ENCODE results near the gene TOMM40.
"Not testable (repeated sequence)": the region's sequence is repeated elsewhere in the genome, so short reads cannot be mapped to it uniquely, and the experiment has no call there.

The TOMM40 gene

GRCh38 chr19:44897835-44898234 lies 6.8 kb downstream of the TOMM40 start:
- DNase-seq (ENCODE audit: low read depth): no peak

DNA sequence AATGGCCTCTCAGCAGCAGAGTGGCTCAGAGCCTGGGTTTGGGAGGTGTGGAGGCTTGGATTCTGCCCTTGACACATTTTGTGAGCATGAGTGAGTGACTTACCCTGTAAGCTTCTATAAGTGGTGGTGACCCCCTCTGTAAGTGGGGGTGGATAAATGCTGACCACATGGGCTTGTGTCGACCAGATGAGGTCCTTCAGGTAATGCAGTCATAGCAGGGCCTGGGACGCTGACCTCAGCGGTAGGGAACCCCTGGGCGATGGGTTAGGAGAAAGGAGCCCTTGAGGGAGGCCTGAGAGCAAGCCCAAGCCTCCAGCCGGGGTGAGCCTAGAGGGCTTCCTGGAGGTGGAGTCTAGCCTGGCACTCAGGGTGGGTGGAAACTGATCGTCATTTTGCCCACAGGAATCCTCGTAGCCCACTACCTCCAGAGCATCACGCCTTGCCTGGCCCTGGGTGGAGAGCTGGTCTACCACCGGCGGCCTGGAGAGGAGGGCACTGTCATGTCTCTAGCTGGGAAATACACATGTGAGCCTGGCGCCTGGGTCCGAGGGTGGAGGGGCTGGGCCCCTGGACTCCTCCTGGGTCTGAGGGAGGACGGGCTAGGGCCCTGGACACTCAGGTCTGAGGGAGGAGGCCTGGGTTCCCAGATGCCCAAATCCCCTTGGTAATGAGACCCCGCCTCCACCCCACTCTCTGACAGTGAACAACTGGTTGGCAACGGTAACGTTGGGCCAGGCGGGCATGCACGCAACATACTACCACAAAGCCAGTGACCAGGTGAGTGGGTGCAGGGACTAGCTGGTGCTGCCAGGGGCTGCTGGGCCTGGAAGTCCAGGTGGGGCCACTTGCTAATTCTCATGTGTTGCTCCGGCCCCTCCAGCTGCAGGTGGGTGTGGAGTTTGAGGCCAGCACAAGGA lies 9.5 kb downstream of the TOMM40 start:
- DNase-seq (ENCODE audit: low read depth): no peak

- DNase-seq (ENCODE audit: low read depth): no peak
Measured at GRCh38 chr19:44903216-44903601, 12.2 kb downstream of the TOMM40 start.

DNA sequence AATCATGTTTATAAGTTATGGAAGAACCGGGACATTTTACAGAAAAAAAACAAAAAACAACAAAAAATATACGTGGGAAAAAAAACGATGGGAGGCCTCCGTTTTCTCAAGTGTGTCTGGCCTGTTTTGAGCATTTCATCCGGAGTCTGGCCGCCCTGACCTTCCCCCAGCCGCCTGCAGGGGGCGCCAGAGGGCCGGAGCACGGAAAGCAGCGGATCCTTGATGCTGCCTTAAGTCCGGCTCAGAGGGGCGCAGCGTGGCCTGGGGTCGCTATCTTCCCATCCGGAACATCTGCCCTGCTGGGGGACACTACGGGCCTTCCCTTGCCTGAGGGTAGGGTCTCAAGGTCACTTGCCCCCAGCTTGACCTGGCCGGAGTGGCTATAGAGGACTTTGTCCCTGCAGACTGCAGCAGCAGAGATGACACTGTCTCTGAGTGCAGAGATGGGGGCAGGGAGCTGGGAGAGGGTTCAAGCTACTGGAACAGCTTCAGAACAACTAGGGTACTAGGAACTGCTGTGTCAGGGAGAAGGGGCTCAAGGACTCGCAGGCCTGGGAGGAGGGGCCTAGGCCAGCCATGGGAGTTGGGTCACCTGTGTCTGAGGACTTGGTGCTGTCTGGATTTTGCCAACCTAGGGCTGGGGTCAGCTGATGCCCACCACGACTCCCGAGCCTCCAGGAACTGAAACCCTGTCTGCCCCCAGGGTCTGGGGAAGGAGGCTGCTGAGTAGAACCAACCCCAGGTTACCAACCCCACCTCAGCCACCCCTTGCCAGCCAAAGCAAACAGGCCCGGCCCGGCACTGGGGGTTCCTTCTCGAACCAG lies 12.8 kb downstream of the TOMM40 start:
- no peak for DNase-seq (ENCODE audit: low read depth)

DNA sequence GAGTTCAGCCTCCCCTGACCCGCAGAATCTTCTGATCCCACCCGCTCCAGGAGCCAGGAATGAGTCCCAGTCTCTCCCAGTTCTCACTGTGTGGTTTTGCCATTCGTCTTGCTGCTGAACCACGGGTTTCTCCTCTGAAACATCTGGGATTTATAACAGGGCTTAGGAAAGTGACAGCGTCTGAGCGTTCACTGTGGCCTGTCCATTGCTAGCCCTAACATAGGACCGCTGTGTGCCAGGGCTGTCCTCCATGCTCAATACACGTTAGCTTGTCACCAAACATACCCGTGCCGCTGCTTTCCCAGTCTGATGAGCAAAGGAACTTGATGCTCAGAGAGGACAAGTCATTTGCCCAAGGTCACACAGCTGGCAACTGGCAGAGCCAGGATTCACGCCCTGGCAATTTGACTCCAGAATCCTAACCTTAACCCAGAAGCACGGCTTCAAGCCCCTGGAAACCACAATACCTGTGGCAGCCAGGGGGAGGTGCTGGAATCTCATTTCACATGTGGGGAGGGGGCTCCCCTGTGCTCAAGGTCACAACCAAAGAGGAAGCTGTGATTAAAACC lies 13.5 kb downstream of the TOMM40 start:
- no peak for DNase-seq (ENCODE audit: low read depth)

GRCh38 chr19:44905437-44906160 lies 14.5 kb downstream of the TOMM40 start, which contains the start of gene APOE:
APOE (plus strand) TSS chr19:44905796; CDS start chr19:44906625, 829 bp downstream.
- no peak for DNase-seq (ENCODE audit: low read depth)

DNA sequence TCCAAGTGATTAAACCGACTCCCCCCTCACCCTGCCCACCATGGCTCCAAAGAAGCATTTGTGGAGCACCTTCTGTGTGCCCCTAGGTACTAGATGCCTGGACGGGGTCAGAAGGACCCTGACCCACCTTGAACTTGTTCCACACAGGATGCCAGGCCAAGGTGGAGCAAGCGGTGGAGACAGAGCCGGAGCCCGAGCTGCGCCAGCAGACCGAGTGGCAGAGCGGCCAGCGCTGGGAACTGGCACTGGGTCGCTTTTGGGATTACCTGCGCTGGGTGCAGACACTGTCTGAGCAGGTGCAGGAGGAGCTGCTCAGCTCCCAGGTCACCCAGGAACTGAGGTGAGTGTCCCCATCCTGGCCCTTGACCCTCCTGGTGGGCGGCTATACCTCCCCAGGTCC lies 16.6 kb downstream of the TOMM40 start:
- no peak for DNase-seq (ENCODE audit: low read depth)

- DNase-seq (ENCODE audit: low read depth): no peak
Measured at GRCh38 chr19:44908074-44908835, 17.2 kb downstream of the TOMM40 start.

GRCh38 chr19:44908836-44909261 lies 17.8 kb downstream of the TOMM40 start:
- no peak for DNase-seq (ENCODE audit: low read depth)

GRCh38 chr19:44909775-44910174 lies 18.7 kb downstream of the TOMM40 start:
- no peak for DNase-seq (ENCODE audit: low read depth)

- not testable (repeated sequence) for DNase-seq (ENCODE audit: low read depth)
Measured at GRCh38 chr19:44911896-44912295, 20.8 kb downstream of the TOMM40 start.

- DNase-seq (ENCODE audit: low read depth): no peak
Measured at GRCh38 chr19:44912854-44913253, 21.8 kb downstream of the TOMM40 start.

- not testable (repeated sequence) for DNase-seq (ENCODE audit: low read depth)
Measured at GRCh38 chr19:44913512-44914432, 22.7 kb downstream of the TOMM40 start.

- peak; percentile 70 for DNase-seq (ENCODE audit: low read depth)
Measured at GRCh38 chr19:44914433-44915206, 23.6 kb downstream of the TOMM40 start, which contains the start of gene APOC1. APOC1 (plus strand) TSS chr19:44914608; CDS start chr19:44914892, 284 bp downstream.

GRCh38 chr19:44924243-44924725 lies 33.2 kb downstream of the TOMM40 start:
- no peak for DNase-seq (ENCODE audit: low read depth)

- DNase-seq (ENCODE audit: low read depth): no peak
Measured at GRCh38 chr19:44925114-44925891, 34.2 kb downstream of the TOMM40 start.

DNA sequence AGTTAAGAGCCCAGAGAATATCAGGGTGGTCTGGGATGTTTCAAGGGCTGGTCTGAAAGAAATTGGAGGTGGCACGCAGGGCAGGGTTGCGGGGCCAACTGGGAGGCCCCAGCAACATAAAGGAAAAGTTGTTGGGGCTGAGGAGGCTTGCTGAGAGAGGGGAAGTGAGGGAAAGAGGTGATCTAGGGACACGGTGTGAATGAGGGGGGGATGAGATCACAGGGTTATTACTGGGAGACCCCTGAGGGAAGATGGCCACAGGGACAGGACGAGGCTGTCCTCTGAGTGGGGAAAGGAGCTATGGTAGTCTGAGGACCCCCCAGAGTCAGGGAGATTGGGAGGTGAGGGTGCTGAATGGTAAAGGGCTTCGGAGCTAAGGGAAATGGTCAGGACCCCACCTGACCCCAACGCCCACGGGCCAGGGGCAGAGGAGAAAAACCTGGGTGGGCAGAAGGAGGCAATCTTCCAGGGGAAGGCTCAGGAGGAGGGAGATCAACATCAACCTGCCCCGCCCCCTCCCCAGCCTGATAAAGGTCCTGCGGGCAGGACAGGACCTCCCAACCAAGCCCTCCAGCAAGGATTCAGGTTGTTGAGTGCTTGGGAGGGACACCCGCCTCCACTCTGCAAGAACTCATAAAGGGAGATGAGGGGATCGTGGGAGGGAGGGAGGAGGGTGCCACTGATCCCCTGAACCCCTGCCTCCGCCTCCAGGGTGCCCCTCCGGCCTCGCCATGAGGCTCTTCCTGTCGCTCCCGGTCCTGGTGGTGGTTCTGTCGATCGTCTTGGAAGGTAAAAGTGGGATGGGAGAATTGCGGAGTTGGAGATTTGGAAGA lies 35.4 kb downstream of the TOMM40 start:
- DNase-seq (ENCODE audit: low read depth): not testable (repeated sequence)

Measured in HS-27A (cell line).